IPS DF 6.9 (cell line): Measurements from ENCODE around the gene STX1B.

Experiments used
- DNase-seq: peaks from one replicate; pipeline ENCODE4 v3.0.0-alpha.2; 2013; ENCODE audit warnings: low read depth, low spot score
- H3K27ac ChIP-seq: one replicate; pipeline ENCODE4 v1.5.1; 2013; ENCODE audit warnings: low read length, control low read depth
- H3K27me3 ChIP-seq: 2 replicates; pipeline ENCODE4 v1.6.1; 2013; ENCODE audit warnings: mild to moderate bottlenecking, low read length; ENCODE audit not compliant: control insufficient read depth, insufficient read depth
- H3K36me3 ChIP-seq: 2 replicates; pipeline ENCODE4 v1.6.1; 2013; ENCODE audit warnings: low read length; ENCODE audit not compliant: control insufficient read depth, insufficient read depth
- H3K4me1 ChIP-seq: 2 replicates; pipeline ENCODE4 v1.6.1; 2013; ENCODE audit warnings: low read length; ENCODE audit not compliant: control insufficient read depth, insufficient read depth
- H3K4me3 ChIP-seq: 2 replicates; pipeline ENCODE4 v1.5.1; 2013; ENCODE audit warnings: mild to moderate bottlenecking, low read length
- H3K9me3 ChIP-seq: 2 replicates; pipeline ENCODE4 v1.6.1; 2013; ENCODE audit warnings: low read length, inconsistent platforms; ENCODE audit not compliant: control insufficient read depth, insufficient read depth
- WGBS: extraction: QIAGEN DNeasy Blood & Tissue Kit; methylation state at CpG from one replicate; pipeline ENCODE4 v1.1.7; 2013; ENCODE audit warnings: mixed read lengths, missing lambda C conversion rate; ENCODE audit not compliant: insufficient read length, insufficient coverage; 5-methylcytosine and 5-hydroxymethylcytosine counted together

The STX1B gene

GRCh38 chr16:30985401-30986128 is 24.9 kb downstream of the STX1B start:
- H3K36me3 ChIP-seq: peaks cover 12% of the 10 kb centered on the region
- WGBS: no CpG with 5 or more reads among the region's 20 CpGs
- H3K9me3 ChIP-seq: no peaks in the 10 kb centered on the region
- H3K27me3 ChIP-seq: no peaks in the 10 kb centered on the region
- peaks cover 2% of the 10 kb centered on the region; the same call in 1 of the 2 replicates for H3K4me1 ChIP-seq
- no peak overlapping the region; the same call in 1 of the 2 replicates for H3K4me3 ChIP-seq
- no peak overlapping the region for H3K27ac ChIP-seq
- DNase-seq: no peak

GRCh38 chr16:30984669-30985400 is 25.6 kb downstream of the STX1B start, which contains the start of gene HSD3B7:
Gene HSD3B7 (plus strand): TSS chr16:30985207. CDS start chr16:30985659, 452 bp downstream.
- H3K27me3 ChIP-seq: no peaks in the 10 kb centered on the region
- H3K27ac ChIP-seq: no peak within 1 kb of the TSS
- peaks cover 17% of the 10 kb centered on the region for H3K36me3 ChIP-seq
- peak; percentile 79 for DNase-seq
- no CpG with 5 or more reads among the region's 24 CpGs for WGBS
- H3K4me1 ChIP-seq: peaks cover 2% of the 10 kb centered on the region; the same call in 1 of the 2 replicates
- H3K9me3 ChIP-seq: no peaks in the 10 kb centered on the region
- no peak within 1 kb of the TSS; the same call in 1 of the 2 replicates for H3K4me3 ChIP-seq

- no CpG with 5 or more reads among the region's 14 CpGs for WGBS
- Histone ChIP-seq H3K4me3 (no peak overlapping the region), H3K27ac (no peak overlapping the region), H3K9me3 (no peaks in the 10 kb centered on the region), H3K27me3 (no peaks in the 10 kb centered on the region), H3K36me3 (peaks cover 24% of the 10 kb centered on the region), H3K4me1 (peaks cover 2% of the 10 kb centered on the region; the same call in 1 of the 2 replicates)
- DNase-seq: no peak
These were observed 26.4 kb downstream of the STX1B start for GRCh38 chr16:30983898-30984610.

GRCh38 chr16:30983289-30983889 is 27.0 kb downstream of the STX1B start:
- H3K4me3 ChIP-seq: no peak overlapping the region
- H3K27ac ChIP-seq: no peak overlapping the region
- no CpG with 5 or more reads among the region's 25 CpGs for WGBS
- H3K9me3 ChIP-seq: no peaks in the 10 kb centered on the region
- peaks cover 31% of the 10 kb centered on the region for H3K36me3 ChIP-seq
- no peak for DNase-seq
- H3K4me1 ChIP-seq: peaks cover 2% of the 10 kb centered on the region; the same call in 1 of the 2 replicates
- no peaks in the 10 kb centered on the region for H3K27me3 ChIP-seq

GRCh38 chr16:30982548-30983288 is 27.7 kb downstream of the STX1B start:
- Histone ChIP-seq H3K27ac (no peak overlapping the region), H3K9me3 (no peaks in the 10 kb centered on the region), H3K27me3 (no peaks in the 10 kb centered on the region), H3K4me3 (no peak overlapping the region), H3K36me3 (peaks cover 33% of the 10 kb centered on the region), H3K4me1 (peaks cover 2% of the 10 kb centered on the region; the same call in 1 of the 2 replicates)
- no peak for DNase-seq
- no CpG with 5 or more reads among the region's 17 CpGs for WGBS

- H3K4me3 ChIP-seq: no peak overlapping the region
- H3K27me3 ChIP-seq: no peaks in the 10 kb centered on the region
- H3K27ac ChIP-seq: no peak overlapping the region
- WGBS: no CpG with 5 or more reads among the region's 14 CpGs
- H3K36me3 ChIP-seq: peaks cover 37% of the 10 kb centered on the region
- DNase-seq: no peak
- no peaks in the 10 kb centered on the region for H3K9me3 ChIP-seq
- peaks cover 2% of the 10 kb centered on the region; the same call in 1 of the 2 replicates for H3K4me1 ChIP-seq
These were observed 29.5 kb downstream of the STX1B start for GRCh38 chr16:30980959-30981358.

- peaks cover 2% of the 10 kb centered on the region; the same call in 1 of the 2 replicates for H3K4me1 ChIP-seq
- no peaks in the 10 kb centered on the region for H3K27me3 ChIP-seq
- WGBS: no CpG with 5 or more reads among the region's 29 CpGs
- H3K36me3 ChIP-seq: peaks cover 42% of the 10 kb centered on the region
- H3K27ac ChIP-seq: no peak overlapping the region
- no peak overlapping the region for H3K4me3 ChIP-seq
- H3K9me3 ChIP-seq: no peaks in the 10 kb centered on the region
- DNase-seq: no peak
These were observed 30.0 kb downstream of the STX1B start for GRCh38 chr16:30980434-30980833.

- Histone ChIP-seq H3K9me3 (no peaks in the 10 kb centered on the region), H3K4me3 (no peak overlapping the region), H3K27ac (no peak overlapping the region), H3K27me3 (no peaks in the 10 kb centered on the region), H3K4me1 (peaks cover 2% of the 10 kb centered on the region; the same call in 1 of the 2 replicates), H3K36me3 (peaks cover 42% of the 10 kb centered on the region)
- WGBS: no CpG with 5 or more reads among the region's 15 CpGs
- no peak for DNase-seq
These were observed 30.4 kb downstream of the STX1B start for GRCh38 chr16:30980023-30980371.

GRCh38 chr16:30979170-30980022 is 31.0 kb downstream of the STX1B start:
- Histone ChIP-seq H3K9me3 (no peaks in the 10 kb centered on the region), H3K4me1 (no peaks in the 10 kb centered on the region), H3K27ac (no peak overlapping the region), H3K27me3 (no peaks in the 10 kb centered on the region), H3K4me3 (no peak overlapping the region), H3K36me3 (peaks cover 42% of the 10 kb centered on the region)
- DNase-seq: no peak
- WGBS: no CpG with 5 or more reads among the region's 62 CpGs
